ENCODE measurements around the gene CNFN.

CNFN gene

GRCh38 chr19:42375415-42376176 is 14.5 kb downstream of the CNFN start:
- no peak for DNase-seq (ENCODE audit: low spot score)

GRCh38 chr19:42374826-42375376 is 15.2 kb downstream of the CNFN start:
- no peak for DNase-seq (ENCODE audit: low spot score)

- no peak for DNase-seq (ENCODE audit: low spot score)
These were observed 19.4 kb downstream of the CNFN start for GRCh38 chr19:42370626-42371175.

GRCh38 chr19:42370068-42370520 is 20.0 kb downstream of the CNFN start:
- DNase-seq (ENCODE audit: low spot score): no peak

GRCh38 chr19:42369433-42370067 is 20.5 kb downstream of the CNFN start:
- DNase-seq (ENCODE audit: low spot score): no peak

- no peak for DNase-seq (ENCODE audit: low spot score)
These were observed 21.3 kb downstream of the CNFN start for GRCh38 chr19:42368765-42369164.

- DNase-seq (ENCODE audit: low spot score): no peak
These were observed 21.7 kb downstream of the CNFN start for GRCh38 chr19:42368360-42368759.

GRCh38 chr19:42367929-42368328 is 22.2 kb downstream of the CNFN start:
- DNase-seq (ENCODE audit: low spot score): no peak

GRCh38 chr19:42366673-42367072 is 23.4 kb downstream of the CNFN start:
- no peak for DNase-seq (ENCODE audit: low spot score)

GRCh38 chr19:42363614-42364346 is 26.3 kb downstream of the CNFN start:
- DNase-seq (ENCODE audit: low spot score): peak; percentile 37

- DNase-seq (ENCODE audit: low spot score): no peak
These were observed 27.1 kb downstream of the CNFN start for GRCh38 chr19:42362891-42363440.

- no peak for DNase-seq (ENCODE audit: low spot score)
These were observed 27.8 kb downstream of the CNFN start for GRCh38 chr19:42362342-42362741.

- no peak for DNase-seq (ENCODE audit: low spot score)
These were observed 28.6 kb downstream of the CNFN start for GRCh38 chr19:42361545-42361910.

GRCh38 chr19:42360787-42361544 is 29.1 kb downstream of the CNFN start:
- DNase-seq (ENCODE audit: low spot score): peak; percentile 30

- no peak for DNase-seq (ENCODE audit: low spot score)
These were observed 32.8 kb downstream of the CNFN start for GRCh38 chr19:42357290-42357689.

- DNase-seq (ENCODE audit: low spot score): no peak
These were observed 33.4 kb downstream of the CNFN start for GRCh38 chr19:42356686-42357085.

GRCh38 chr19:42355896-42356295 is 34.2 kb downstream of the CNFN start:
- no peak for DNase-seq (ENCODE audit: low spot score)

- no peak for DNase-seq (ENCODE audit: low spot score)
These were observed 36.6 kb downstream of the CNFN start for GRCh38 chr19:42353341-42354015.

- DNase-seq (ENCODE audit: low spot score): peak; percentile 81
These were observed 37.5 kb downstream of the CNFN start for GRCh38 chr19:42352301-42353259.
